ENCODE data around the gene ZIC4.

The ZIC4 gene

GRCh38 chr3:147417551-147418295 lies 11.4 kb upstream of the ZIC4 start:
- no peak for DNase-seq

DNA sequence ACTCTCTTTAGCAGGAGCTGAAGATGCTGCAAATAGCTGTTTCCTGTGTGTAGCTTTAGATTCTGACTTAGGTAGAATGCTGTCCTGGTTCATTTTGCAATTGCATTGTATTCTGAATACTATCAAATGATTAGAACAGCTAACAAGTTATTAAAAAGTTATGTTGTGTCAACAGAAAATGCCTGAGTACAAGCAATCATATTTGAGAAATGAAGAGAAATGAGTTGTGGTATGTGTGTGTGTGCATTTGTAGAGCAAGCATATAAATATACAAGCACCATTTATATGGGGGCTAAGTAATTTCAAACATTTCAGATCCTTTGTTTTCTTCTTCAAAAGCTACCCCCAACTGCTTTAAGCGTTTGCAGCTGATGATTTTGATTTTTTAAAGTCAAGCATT lies 10.6 kb upstream of the ZIC4 start:
- no peak for DNase-seq

DNA sequence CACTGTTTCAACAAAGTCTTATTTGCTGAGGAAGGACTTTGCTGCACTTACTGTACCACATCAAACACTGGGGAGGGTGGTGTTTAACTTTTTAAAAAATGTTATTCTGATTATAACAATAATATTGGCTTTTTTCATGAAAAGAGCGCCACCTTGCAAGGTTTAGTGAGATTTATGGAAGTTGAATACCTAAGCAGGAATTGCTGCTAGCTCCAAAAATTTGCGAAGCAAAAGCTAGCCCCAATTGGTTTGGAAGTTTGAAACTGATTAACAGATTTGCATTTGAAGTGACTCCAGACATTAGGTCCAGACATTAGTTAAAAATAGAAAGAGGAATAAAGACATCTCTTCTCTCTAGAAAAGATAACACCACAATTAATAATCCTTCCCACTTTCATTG lies 9.5 kb upstream of the ZIC4 start:
- DNase-seq = no peak

- DNase-seq = no peak
Measured at GRCh38 chr3:147415286-147415685, 8.9 kb upstream of the ZIC4 start.

GRCh38 chr3:147414390-147415138 lies 8.2 kb upstream of the ZIC4 start:
- DNase-seq = no peak

DNA sequence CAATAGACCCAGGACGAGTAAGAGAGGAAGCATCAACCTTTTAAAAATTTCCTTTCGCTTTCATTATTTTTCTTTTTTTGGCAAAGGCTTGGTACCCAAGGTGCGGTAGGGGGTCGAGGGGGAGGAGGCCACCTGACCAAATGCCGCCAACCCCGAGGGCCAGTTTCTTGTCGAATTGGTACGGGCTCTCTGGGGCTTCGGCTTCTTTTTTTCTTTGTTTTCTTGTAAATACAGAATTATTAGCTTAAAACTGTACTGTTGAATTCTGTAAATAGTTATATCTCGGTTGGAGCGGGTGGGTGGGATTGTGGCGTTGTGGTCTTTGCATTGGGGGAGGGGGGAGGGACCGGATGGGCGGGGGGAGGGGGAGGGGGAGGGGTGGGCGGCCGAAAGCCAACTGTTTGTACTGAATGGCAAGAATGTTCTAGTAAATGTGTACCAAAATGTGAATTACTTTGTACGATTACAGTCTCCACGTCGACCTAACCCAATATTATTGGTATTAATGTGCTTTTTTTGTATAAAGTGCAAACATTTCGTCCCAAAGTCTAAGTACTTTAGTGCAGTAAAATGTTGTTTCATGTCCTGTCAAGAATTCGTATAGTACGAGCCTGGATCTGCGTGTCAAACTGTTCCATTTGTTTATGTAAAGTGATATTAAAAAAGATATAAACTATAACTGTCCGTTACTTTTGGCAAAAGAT lies 7.5 kb upstream of the ZIC4 start:
- no peak for DNase-seq

DNA sequence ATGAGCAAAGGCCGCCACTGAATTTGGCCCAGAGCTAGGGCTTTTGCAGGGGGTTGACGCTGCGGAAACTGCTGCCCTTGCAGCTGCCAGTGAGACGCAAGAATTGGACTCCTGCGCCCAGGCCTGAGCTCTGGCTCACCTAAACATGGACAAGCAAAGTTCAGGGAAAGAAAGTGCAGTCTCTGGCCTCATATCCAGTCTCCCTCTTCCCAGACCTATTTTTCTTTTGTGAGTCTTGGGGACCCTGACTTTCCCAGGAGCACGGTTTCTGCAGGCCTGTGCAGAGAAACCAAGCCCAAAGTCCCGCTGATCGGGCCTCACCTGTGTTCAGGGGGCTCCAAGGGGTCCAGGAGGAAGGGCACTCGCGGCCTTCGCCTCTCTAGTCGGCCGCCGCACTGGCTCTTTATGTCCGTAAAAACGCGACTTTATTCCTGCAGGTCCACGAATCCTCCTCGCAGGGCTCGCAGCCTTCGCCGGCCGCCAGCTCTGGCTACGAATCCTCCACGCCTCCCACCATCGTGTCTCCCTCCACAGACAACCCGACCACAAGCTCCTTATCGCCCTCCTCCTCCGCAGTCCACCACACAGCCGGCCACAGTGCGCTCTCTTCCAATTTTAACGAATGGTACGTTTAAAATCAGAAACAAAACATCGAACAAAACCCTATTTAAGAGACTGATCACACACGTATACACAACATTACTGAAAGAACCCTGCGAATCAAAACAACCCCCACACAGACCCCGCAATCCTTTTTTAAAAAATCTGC lies 6.8 kb upstream of the ZIC4 start:
- DNase-seq = no peak

DNA sequence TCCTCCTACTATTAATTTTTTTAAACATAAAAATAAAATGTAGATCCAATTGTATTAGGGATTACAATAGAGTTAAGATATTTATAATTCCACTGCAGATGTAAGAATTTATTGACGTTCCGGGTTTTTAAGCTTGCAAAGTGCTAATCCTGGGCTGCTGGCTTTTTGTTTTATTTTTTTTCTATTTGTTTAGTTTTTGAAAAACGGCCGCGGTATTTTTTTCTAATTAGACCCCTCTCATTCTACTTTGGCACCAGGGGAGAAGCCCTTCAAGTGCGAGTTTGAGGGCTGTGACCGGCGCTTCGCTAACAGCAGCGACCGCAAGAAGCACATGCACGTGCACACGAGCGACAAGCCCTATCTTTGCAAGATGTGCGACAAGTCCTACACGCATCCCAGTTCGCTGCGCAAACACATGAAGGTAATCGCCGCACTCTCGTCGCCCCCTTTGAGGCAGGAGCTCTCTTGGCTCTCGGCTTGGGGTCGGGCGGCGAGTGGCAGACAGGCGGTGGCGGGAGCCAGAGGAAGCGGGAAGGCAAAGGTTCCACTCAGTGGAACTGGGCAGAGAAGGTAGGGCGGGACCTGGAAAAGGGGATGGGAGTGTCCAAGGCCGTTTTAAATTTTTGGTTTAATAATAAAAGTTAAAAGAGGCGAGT lies 6.0 kb upstream of the ZIC4 start:
- DNase-seq = no peak

DNA sequence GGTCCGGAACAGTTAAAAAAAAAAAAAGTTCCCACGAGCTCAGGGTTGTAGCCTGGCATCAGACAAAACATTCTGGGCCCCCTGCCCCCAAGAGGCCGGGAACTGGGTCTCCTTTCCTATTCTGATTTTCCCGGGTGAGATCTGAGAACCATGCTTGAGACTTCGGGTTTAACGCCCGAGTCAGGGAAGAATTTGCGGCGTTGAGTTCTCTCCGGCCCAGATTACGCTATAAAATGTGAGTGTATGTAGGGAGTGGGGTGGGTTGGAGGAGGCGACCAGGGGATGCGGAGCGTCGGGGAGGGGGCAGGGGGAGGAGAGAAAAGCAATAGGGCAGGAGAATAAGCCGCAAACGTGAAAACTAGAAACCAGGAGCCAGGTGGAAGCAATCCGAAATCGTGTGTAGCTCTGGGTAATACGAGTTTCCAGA lies 5.5 kb upstream of the ZIC4 start:
- DNase-seq = no peak

GRCh38 chr3:147411238-147411814 lies 5.0 kb upstream of the ZIC4 start:
- DNase-seq = no peak

DNA sequence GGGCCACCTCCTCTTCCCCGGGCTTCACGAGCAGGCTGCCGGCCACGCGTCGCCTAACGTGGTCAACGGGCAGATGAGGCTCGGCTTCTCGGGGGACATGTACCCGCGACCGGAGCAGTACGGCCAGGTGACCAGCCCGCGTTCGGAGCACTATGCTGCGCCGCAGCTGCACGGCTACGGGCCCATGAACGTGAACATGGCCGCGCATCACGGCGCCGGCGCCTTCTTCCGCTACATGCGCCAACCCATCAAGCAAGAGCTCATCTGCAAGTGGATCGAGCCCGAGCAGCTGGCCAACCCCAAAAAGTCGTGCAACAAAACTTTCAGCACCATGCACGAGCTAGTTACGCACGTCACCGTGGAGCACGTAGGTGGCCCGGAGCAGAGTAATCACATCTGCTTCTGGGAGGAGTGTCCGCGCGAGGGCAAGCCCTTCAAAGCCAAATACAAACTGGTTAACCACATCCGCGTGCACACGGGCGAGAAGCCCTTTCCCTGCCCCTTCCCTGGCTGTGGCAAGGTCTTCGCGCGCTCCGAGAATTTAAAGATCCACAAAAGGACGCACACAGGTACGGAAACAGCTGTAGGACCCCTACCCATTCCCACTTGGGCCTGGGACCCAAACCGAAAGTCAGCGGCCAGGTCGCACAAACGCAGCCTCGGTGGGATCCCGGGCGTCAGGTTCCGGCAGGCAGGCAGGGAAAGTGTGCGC lies 4.3 kb upstream of the ZIC4 start:
- DNase-seq = no peak

DNA sequence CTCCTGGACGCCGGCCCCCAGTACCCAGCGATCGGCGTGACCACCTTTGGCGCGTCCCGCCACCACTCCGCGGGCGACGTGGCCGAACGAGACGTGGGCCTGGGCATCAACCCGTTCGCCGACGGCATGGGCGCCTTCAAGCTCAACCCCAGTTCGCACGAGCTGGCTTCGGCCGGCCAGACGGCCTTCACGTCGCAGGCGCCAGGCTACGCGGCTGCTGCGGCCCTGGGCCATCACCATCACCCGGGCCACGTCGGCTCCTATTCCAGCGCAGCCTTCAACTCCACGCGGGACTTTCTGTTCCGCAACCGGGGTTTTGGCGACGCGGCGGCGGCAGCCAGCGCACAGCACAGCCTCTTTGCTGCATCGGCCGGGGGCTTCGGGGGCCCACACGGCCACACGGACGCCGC lies 3.8 kb upstream of the ZIC4 start:
- no peak for DNase-seq

GRCh38 chr3:147409143-147410115 lies 3.1 kb upstream of the ZIC4 start, which contains the start of gene ZIC1:
Gene ZIC1 (plus strand): TSS chr3:147409365. CDS start chr3:147410113, 748 bp downstream.
- DNase-seq = no peak

- DNase-seq = no peak
Measured at GRCh38 chr3:147408188-147409100, 2.1 kb upstream of the ZIC4 start.

DNA sequence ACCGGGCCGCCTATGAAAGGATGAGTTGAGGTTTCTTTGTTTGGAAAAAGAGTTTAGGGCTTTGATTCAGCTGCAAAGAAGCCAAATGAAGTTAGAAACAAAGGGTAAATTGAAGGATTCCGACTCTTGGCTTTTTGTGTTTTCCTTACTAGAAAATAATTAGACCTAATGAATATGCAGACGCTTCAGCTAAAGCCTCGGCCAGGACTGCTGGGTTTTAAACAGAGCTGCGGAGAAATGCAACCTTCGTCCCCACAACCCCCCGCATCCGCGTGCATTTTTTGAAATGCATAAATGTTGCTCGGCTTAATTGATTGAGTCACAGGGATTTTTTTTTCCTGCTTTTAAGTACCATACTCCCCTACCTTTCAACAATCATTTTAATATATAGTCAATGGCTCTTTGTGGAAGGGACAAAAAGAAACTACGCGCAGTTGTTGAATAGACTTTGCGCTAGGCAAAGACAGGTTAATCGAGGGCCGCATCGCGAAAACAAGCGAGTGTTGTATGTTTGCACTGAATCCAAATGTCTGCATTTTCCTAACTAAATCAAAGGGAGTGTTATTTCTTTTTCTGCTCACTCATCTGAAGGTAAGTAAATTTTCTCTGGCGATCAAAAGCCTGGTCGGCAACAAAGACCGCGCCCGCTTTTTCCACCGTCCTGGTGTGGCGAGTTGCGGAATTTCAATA lies 1.3 kb upstream of the ZIC4 start:
- no peak for DNase-seq

GRCh38 chr3:147407114-147407497 lies 763 bp upstream of the ZIC4 start:
- DNase-seq = no peak

- no peak for DNase-seq
Measured at GRCh38 chr3:147405231-147406027, 914 bp downstream of the ZIC4 start.

All from SW 1271 (cell line).